Thyroid gland (tissue), 4 donors: ENCODE results near the gene ELOB. TPM values are rescaled to one million over a fixed set of nuclear protein-coding genes. Genes with fewer than 3 reads are reported as not detected.

Experiments used
- DNase-seq, 2 donors: peaks; one replicate each; pipeline ENCODE4 v3.0.0-alpha.2; 2019
- H3K27ac ChIP-seq, 3 donors: fragments of 200-600 bp; sonication (generic); 1 replicate in 2 of 3; 2 replicates in 1 of 3; pipeline ENCODE4 v1.5.1; 2016 to 2019; ENCODE audit warnings: mild to moderate bottlenecking in 1 of 3, moderate library complexity in 1 of 3
- H3K27me3 ChIP-seq: fragments of 200-600 bp; sonication (generic); one replicate; pipeline ENCODE4 v1.5.1; 2019
- H3K36me3 ChIP-seq, 2 donors: fragments of 200-600 bp; sonication (generic); one replicate each; pipeline ENCODE4 v1.5.1; 2016 to 2019
- H3K4me1 ChIP-seq, 2 donors: fragments of 200-600 bp; sonication (generic); one replicate each; pipeline ENCODE4 v1.5.1; 2017 to 2019
- H3K4me3 ChIP-seq, 3 donors: fragments of 200-600 bp; sonication (generic); replicated peaks in 1 of 3; 1 replicate in 2 of 3; 2 replicates in 1 of 3; pipeline ENCODE4 v1.5.1; 2016; ENCODE audit warnings: mild to moderate bottlenecking in 1 of 3
- H3K9me3 ChIP-seq: fragments of 200-600 bp; sonication (generic); one replicate; pipeline ENCODE4 v1.5.1; 2017
- CTCF ChIP-seq, 6 experiments: fragments of 200-600 bp in 3 of 6; fragments of 450-650 bp in 3 of 6; sonication (generic) in 3 of 6; IDR thresholded peaks; one replicate each; pipeline ENCODE4 v1.5.1; 2016 to 2019; ENCODE audit warnings: antibody characterized with exemption in 6 of 6, mild to moderate bottlenecking in 2 of 6, inconsistent platforms in 1 of 6, moderate library complexity in 1 of 6
- POLR2A ChIP-seq, 2 donors: fragments of 450-650 bp; IDR thresholded peaks; one replicate each; pipeline ENCODE4 v1.6.1; 2017; ENCODE audit warnings: antibody characterized with exemption in 2 of 2, mild to moderate bottlenecking in 2 of 2, moderate library complexity in 1 of 2
- WGBS, 2 donors: methylation state at CpG; one replicate each; pipeline ENCODE4 v1.1.5; 2017; 5-methylcytosine and 5-hydroxymethylcytosine counted together
- intact Hi-C: fragments of 100-400 bp; cut with DNase I; formaldehyde crosslinking; loops from one replicate; pipeline ENCODE4 v1.15.1; 2023
- total RNA-seq, 4 donors: library from RNA; depleted of rRNA; stranded (reverse); fragments of >200 nt; gene quantifications; one replicate each; pipeline ENCODE4 v1.2.3, GENCODE V29; 2016

ELOB gene
- total RNA-seq, 4 donors from 2014 or later = 373 to 786 (median 647) TPM

- Histone ChIP-seq H3K9me3 (no peaks in the 10 kb centered on the region), H3K4me1 (no peaks in the 10 kb centered on the region), H3K4me3 (no peak overlapping the region), H3K27ac (no peak overlapping the region), H3K27me3 (no peaks in the 10 kb centered on the region), H3K36me3 (no peaks in the 10 kb centered on the region)
- intact Hi-C loops = no loop called here
- 85 to 86% methylated on average over 10 to 18 of the region's 18 CpGs for WGBS, 2 donors
- no peak for DNase-seq
- no peak for TF ChIP-seq POLR2A (IDR thresholded peaks at IDR 0.05)
Observed at GRCh38 chr16:2819179-2819938, 42.3 kb upstream of the ELOB start.

- no peaks in the 10 kb centered on the region for H3K36me3 ChIP-seq
- intact Hi-C loops = no loop called here
- no peaks in the 10 kb centered on the region for H3K9me3 ChIP-seq
- TF ChIP-seq POLR2A (IDR thresholded peaks at IDR 0.05) = no peak
- TF ChIP-seq CTCF (IDR thresholded peaks at IDR 0.05) = no peak
- H3K4me3 ChIP-seq = no peak overlapping the region
- no peaks in the 10 kb centered on the region for H3K27me3 ChIP-seq
- no peak overlapping the region for H3K27ac ChIP-seq
- 82 to 84% methylated on average over 10 of the region's 10 CpGs for WGBS, 2 donors
- H3K4me1 ChIP-seq = no peaks in the 10 kb centered on the region
- no peak for DNase-seq
Observed at GRCh38 chr16:2818272-2818876, 41.3 kb upstream of the ELOB start.

- Histone ChIP-seq H3K9me3 (no peaks in the 10 kb centered on the region), H3K27me3 (no peaks in the 10 kb centered on the region), H3K4me3 (no peak overlapping the region), H3K4me1 (no peaks in the 10 kb centered on the region), H3K27ac (no peak overlapping the region), H3K36me3 (no peaks in the 10 kb centered on the region)
- intact Hi-C loops = no loop called here
- 74 to 84% methylated on average over 44 to 67 of the region's 68 CpGs for WGBS, 2 donors
- TF ChIP-seq CTCF (IDR thresholded peaks at IDR 0.05) = no peak
- no peak for TF ChIP-seq POLR2A (IDR thresholded peaks at IDR 0.05)
- no peak for DNase-seq
Observed at GRCh38 chr16:2817340-2818271, 40.5 kb upstream of the ELOB start.

- no peak for DNase-seq
- Histone ChIP-seq H3K9me3 (no peaks in the 10 kb centered on the region), H3K4me1 (no peaks in the 10 kb centered on the region), H3K36me3 (no peaks in the 10 kb centered on the region), H3K27me3 (no peaks in the 10 kb centered on the region), H3K4me3 (no peak within 1 kb of the TSS), H3K27ac (no peak within 1 kb of the TSS)
- intact Hi-C loops = no loop called here
- TF ChIP-seq CTCF (IDR thresholded peaks at IDR 0.05) (no peak), POLR2A (IDR thresholded peaks at IDR 0.05) (no peak)
- WGBS, 2 donors = 78 to 80% methylated on average over 9 to 20 of the region's 28 CpGs
Observed at GRCh38 chr16:2816751-2817339, 39.8 kb upstream of the ELOB start, which contains the start of gene PRSS21. Gene PRSS21, plus strand, starts transcription at chr16:2817237. Its CDS starts 32 bp downstream, at chr16:2817269.

GRCh38 chr16:2815299-2815771 lies 38.3 kb upstream of the ELOB start:
- H3K27me3 ChIP-seq = no peaks in the 10 kb centered on the region

More at GRCh38 chr16:2815299-2815771, 38.3 kb upstream of the ELOB start:
- TF ChIP-seq POLR2A (IDR thresholded peaks at IDR 0.05) (no peak), CTCF (IDR thresholded peaks at IDR 0.05) (no peak)
- no peak for DNase-seq
- H3K4me1 ChIP-seq = no peaks in the 10 kb centered on the region
- 51 to 83% methylated on average over 5 to 10 of the region's 10 CpGs for WGBS, 2 donors
- intact Hi-C loops = no loop called here
- H3K27ac ChIP-seq = no peak overlapping the region
- no peaks in the 10 kb centered on the region for H3K36me3 ChIP-seq
- no peaks in the 10 kb centered on the region for H3K9me3 ChIP-seq
- H3K4me3 ChIP-seq = no peak overlapping the region
